Memory B cell (primary cell): ENCODE data around the gene SLC45A1.
A peak's percentile ranks its signal among the peaks of the same experiment; 100 is the strongest.

Source experiments
- ATAC-seq: fragments of 150-1000 bp; cut with Tn5 transposase; 2 replicates; pipeline ENCODE4 v1.10.0; 2021; ENCODE audit warnings: low read depth, mild to moderate bottlenecking, moderate library complexity
- DNase-seq, 2 donors: peaks; one replicate each; pipeline ENCODE4 v3.0.0; 2022; ENCODE audit warnings: low spot score in 2 of 2
- H3K27ac Mint-ChIP-seq: one replicate; pipeline ENCODE4 v1.8.0; 2022; ENCODE audit warnings: mild to moderate bottlenecking, moderate library complexity, mixed read lengths
- H3K27me3 Mint-ChIP-seq: one replicate; pipeline ENCODE4 v1.8.0; 2022; ENCODE audit warnings: mixed read lengths
- H3K36me3 Mint-ChIP-seq: one replicate; pipeline ENCODE4 v1.8.0; 2022; ENCODE audit warnings: mild to moderate bottlenecking, mixed read lengths
- H3K4me1 Mint-ChIP-seq: one replicate; pipeline ENCODE4 v1.8.0; 2022; ENCODE audit warnings: mixed read lengths
- H3K4me3 Mint-ChIP-seq: one replicate; pipeline ENCODE4 v1.8.0; 2022; ENCODE audit warnings: mild to moderate bottlenecking, moderate library complexity, mixed read lengths
- H3K9me3 Mint-ChIP-seq: one replicate; pipeline ENCODE4 v1.8.0; 2022; ENCODE audit warnings: mixed read lengths

SLC45A1 gene

GRCh38 chr1:8337776-8338525 lies 20.0 kb downstream of the SLC45A1 start:
- no peak for ATAC-seq
- Mint-ChIP-seq H3K27me3 (no peaks in the 10 kb centered on the region), H3K4me1 (no peaks in the 10 kb centered on the region), H3K27ac (no peak overlapping the region), H3K4me3 (no peak overlapping the region), H3K36me3 (no peaks in the 10 kb centered on the region), H3K9me3 (peaks cover 2% of the 10 kb centered on the region)
- DNase-seq = no peak

- Mint-ChIP-seq H3K27ac (no peak overlapping the region), H3K27me3 (no peaks in the 10 kb centered on the region), H3K4me1 (no peaks in the 10 kb centered on the region), H3K36me3 (no peaks in the 10 kb centered on the region), H3K4me3 (no peak overlapping the region), H3K9me3 (peaks cover 2% of the 10 kb centered on the region)
- DNase-seq = no peak
- no peak for ATAC-seq
Measured at GRCh38 chr1:8338526-8339202, 20.8 kb downstream of the SLC45A1 start.

DNA sequence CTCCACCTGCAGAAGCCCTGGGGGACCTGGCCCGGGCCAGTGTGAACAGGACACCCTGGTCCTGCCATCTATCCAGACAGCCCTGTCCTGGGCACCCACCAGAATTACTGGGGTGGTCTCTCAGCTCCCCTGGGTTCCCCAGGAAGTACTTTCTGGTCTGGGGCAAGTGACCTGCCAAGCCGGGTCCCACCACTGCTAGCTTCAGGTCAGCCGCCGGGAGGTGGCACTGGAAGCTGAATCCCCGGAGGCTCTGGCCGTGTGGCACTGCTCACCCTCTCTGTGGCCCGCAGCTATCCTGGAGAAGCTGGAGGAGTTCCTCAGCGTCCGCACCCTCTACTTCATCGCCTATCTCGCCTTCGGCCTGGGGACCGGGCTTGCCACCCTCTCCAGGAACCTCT lies 21.3 kb downstream of the SLC45A1 start:
- H3K27me3 Mint-ChIP-seq = no peaks in the 10 kb centered on the region
- H3K36me3 Mint-ChIP-seq = no peaks in the 10 kb centered on the region
- no peak overlapping the region for H3K4me3 Mint-ChIP-seq
- peaks cover 2% of the 10 kb centered on the region for H3K9me3 Mint-ChIP-seq
- ATAC-seq = no peak
- H3K27ac Mint-ChIP-seq = no peak overlapping the region
- no peak for DNase-seq
- no peaks in the 10 kb centered on the region for H3K4me1 Mint-ChIP-seq

DNA sequence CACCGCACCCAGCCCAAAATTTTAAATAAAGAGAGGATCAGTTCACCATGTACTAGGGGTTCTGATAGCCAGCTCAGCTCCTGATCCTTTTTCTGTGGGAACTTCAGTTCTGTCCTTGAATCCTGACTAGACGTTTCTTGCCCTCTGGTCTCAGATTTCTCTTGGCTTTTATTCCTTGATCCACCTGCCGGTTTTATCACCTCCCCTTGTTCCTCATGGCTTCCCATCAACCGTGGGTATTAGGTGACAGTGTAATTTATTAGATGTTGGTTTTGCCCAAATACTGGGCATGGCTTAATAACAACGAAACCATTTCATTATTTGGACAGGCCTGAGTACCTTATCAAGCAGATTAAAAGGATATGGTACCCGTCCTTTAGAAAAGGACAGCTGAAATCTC lies 22.5 kb downstream of the SLC45A1 start:
- Mint-ChIP-seq H3K36me3 (no peaks in the 10 kb centered on the region), H3K27ac (no peak overlapping the region), H3K27me3 (peaks cover 6% of the 10 kb centered on the region), H3K4me3 (no peak overlapping the region), H3K9me3 (peaks cover 2% of the 10 kb centered on the region), H3K4me1 (no peaks in the 10 kb centered on the region)
- DNase-seq (no peak), ATAC-seq (no peak)

DNA sequence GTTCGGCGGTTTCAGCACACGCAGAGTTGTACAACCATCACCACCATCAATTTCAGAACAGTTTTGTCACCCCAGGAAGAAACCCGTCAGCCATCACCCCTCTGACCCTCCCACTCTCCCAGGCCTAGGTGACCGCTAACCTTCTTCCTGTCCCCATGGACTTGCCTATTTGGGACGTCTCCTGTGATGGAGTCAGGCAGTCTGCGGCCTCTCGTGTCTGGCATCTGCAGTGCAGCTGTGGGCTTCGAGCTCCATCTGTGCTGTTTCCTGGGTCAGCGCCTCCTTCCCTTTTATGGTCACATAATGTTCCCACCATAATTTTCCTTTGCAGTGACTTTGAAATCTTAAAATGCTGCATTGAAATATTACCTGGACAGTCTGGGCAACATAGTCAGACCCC lies 24.4 kb downstream of the SLC45A1 start:
- Mint-ChIP-seq H3K4me3 (no peak overlapping the region), H3K27ac (no peak overlapping the region), H3K36me3 (no peaks in the 10 kb centered on the region), H3K9me3 (no peaks in the 10 kb centered on the region), H3K27me3 (peaks cover 10% of the 10 kb centered on the region), H3K4me1 (no peaks in the 10 kb centered on the region)
- DNase-seq = no peak
- no peak for ATAC-seq

DNA sequence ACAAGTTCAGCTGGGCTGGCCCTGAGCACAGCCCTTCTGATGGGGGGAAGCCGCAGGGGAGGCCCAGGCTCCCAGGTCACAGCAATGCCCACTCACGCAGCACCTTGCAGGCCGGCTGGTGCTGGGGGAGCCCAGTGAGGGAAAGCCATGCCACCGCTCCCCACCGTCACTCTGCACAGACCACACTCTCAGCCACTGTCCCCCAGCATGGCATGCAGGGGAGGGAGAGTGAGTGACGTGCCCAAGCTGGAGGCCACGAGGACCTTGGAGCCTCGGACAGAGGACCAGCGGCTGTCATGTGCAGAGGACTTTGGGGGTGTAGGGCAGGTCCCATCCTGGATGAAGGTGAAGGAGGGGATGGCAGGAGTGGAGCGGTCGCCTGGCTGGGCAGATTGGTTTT lies 25.1 kb downstream of the SLC45A1 start:
- no peaks in the 10 kb centered on the region for H3K9me3 Mint-ChIP-seq
- no peaks in the 10 kb centered on the region for H3K36me3 Mint-ChIP-seq
- no peak overlapping the region for H3K27ac Mint-ChIP-seq
- H3K27me3 Mint-ChIP-seq = peaks cover 10% of the 10 kb centered on the region
- no peak overlapping the region for H3K4me3 Mint-ChIP-seq
- DNase-seq = no peak
- H3K4me1 Mint-ChIP-seq = no peaks in the 10 kb centered on the region
- ATAC-seq = no peak

DNA sequence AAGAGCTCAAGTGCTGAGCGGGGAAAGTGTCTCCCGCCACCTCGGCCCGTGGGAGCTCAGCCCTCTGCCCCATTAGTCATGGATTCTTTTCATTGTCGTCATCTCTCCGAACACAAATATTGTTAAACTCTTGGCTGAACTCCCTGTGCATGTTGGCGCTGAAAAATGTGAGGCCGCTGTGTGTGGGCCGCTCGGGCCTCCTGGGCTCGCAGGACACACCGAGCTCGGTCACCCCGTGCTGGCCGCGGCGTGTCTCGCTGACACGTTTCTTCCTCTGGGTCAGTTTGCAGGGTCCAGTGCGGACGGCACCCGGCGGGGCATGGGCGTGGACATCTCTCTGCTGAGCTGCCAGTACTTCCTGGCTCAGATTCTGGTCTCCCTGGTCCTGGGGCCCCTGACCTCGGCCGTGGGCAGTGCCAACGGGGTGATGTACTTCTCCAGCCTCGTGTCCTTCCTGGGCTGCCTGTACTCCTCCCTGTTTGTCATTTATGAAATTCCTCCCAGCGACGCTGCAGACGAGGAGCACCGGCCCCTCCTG lies 25.6 kb downstream of the SLC45A1 start:
- H3K4me3 Mint-ChIP-seq = no peak overlapping the region
- ATAC-seq (no peak), DNase-seq (no peak)
- no peaks in the 10 kb centered on the region for H3K36me3 Mint-ChIP-seq
- peaks cover 10% of the 10 kb centered on the region for H3K27me3 Mint-ChIP-seq
- H3K9me3 Mint-ChIP-seq = no peaks in the 10 kb centered on the region
- no peaks in the 10 kb centered on the region for H3K4me1 Mint-ChIP-seq
- H3K27ac Mint-ChIP-seq = no peak overlapping the region

DNA sequence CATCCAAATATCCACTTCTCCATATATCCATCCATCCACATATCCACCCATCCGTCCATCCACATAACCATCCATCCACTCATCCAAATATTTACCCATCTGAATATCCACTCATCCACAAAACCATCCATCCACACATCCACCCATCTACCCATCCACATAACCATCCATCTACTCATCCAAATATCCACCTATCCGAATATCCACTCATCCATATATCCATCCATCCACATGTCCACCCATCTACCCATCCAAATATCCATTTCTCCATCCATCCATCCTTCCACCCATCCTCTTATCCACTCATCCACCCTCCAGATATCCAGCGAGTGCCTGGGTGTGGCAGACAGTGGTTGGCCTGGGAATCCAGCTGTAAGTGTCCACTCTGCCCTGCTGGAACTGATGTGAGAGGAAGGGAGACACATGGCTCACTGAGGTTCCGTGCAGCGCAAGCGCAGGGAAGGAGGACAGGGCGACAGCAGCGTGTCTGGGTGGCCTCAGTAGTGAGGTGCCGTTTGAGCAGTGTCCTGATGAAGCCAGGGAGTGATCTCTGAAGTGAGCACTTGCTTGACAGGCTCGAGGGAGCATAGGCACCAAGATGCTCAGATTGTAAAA lies 27.1 kb downstream of the SLC45A1 start:
- no peak overlapping the region for H3K4me3 Mint-ChIP-seq
- H3K4me1 Mint-ChIP-seq = peaks cover 4% of the 10 kb centered on the region
- H3K27ac Mint-ChIP-seq = no peak overlapping the region
- H3K36me3 Mint-ChIP-seq = no peaks in the 10 kb centered on the region
- ATAC-seq = no peak
- DNase-seq = no peak
- H3K27me3 Mint-ChIP-seq = peaks cover 13% of the 10 kb centered on the region
- no peaks in the 10 kb centered on the region for H3K9me3 Mint-ChIP-seq

GRCh38 chr1:8345621-8346415 lies 27.9 kb downstream of the SLC45A1 start:
- ATAC-seq (no peak), DNase-seq (no peak)
- Mint-ChIP-seq H3K27ac (no peak overlapping the region), H3K4me1 (peaks cover 4% of the 10 kb centered on the region), H3K36me3 (no peaks in the 10 kb centered on the region), H3K9me3 (no peaks in the 10 kb centered on the region), H3K4me3 (no peak overlapping the region), H3K27me3 (peaks cover 13% of the 10 kb centered on the region)

DNA sequence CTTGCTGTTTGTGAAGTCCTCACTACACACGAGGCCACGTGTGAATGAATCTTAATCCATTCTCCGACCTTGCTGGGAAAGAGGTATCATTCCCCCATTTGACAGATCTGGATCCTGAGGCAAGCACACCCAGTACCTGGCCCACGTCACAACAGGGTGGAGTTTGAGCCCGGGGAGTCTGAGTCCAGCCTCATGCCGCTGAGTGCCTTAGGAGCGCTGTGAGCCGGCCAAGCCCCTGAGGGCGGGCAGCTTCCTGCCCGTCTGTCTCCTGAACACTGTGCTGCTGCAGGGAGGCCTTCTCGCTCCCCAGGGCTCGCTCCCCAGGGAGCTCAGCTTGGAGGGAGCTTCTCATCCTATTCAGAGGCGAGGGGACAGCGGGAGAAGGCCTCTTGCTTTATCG lies 29.7 kb downstream of the SLC45A1 start:
- Mint-ChIP-seq H3K27ac (no peak overlapping the region), H3K36me3 (no peaks in the 10 kb centered on the region), H3K27me3 (peaks cover 13% of the 10 kb centered on the region), H3K4me3 (no peak overlapping the region), H3K4me1 (peaks cover 4% of the 10 kb centered on the region), H3K9me3 (no peaks in the 10 kb centered on the region)
- no peak for ATAC-seq
- no peak for DNase-seq

- H3K27me3 Mint-ChIP-seq = peaks cover 13% of the 10 kb centered on the region
- DNase-seq (no peak), ATAC-seq (no peak)
- no peaks in the 10 kb centered on the region for H3K9me3 Mint-ChIP-seq
- no peaks in the 10 kb centered on the region for H3K36me3 Mint-ChIP-seq
- H3K4me3 Mint-ChIP-seq = no peak overlapping the region
- H3K27ac Mint-ChIP-seq = no peak overlapping the region
- peaks cover 4% of the 10 kb centered on the region for H3K4me1 Mint-ChIP-seq
Measured at GRCh38 chr1:8348047-8348776, 30.3 kb downstream of the SLC45A1 start.

DNA sequence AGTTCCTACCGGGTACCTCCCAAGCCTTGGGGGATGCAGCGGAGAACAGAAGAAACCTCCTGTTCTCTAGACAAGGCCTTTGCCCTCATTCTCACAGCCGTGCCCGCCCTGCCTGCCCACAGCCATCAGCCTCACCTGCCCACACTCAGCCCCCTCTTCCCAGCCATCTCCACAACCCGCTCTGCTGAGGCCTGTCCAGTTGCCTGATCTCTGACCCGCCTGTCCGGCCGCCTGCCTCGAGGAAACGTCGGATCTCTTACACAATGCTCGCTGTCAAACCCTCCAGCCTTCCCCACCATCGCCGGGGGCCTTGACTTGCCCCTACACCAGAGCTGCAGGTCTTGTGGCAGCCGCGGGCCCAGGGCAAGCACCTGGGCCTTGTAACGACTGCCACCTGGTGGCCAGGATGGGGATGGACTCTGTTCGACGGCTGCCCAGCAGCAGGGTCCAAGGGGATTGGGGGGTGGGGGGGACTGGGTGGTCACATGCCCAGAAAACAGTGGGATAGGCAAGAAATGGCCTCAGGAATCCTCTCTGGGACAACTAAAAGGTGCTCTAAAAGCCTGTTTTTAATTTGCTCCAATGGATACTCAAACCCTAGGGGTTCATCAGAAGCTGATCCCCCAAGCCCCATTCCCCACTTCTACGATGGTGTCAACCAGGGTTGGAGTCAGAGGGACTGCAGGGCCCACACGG lies 31.0 kb downstream of the SLC45A1 start:
- no peak overlapping the region for H3K27ac Mint-ChIP-seq
- H3K4me3 Mint-ChIP-seq = no peak overlapping the region
- peaks cover 2% of the 10 kb centered on the region for H3K36me3 Mint-ChIP-seq

GRCh38 chr1:8349473-8349865 lies 31.6 kb downstream of the SLC45A1 start:
- no peak overlapping the region for H3K27ac Mint-ChIP-seq
- no peaks in the 10 kb centered on the region for H3K9me3 Mint-ChIP-seq
- peaks cover 4% of the 10 kb centered on the region for H3K4me1 Mint-ChIP-seq
- H3K36me3 Mint-ChIP-seq = peaks cover 4% of the 10 kb centered on the region
- ATAC-seq (no peak), DNase-seq (no peak)
- no peak overlapping the region for H3K4me3 Mint-ChIP-seq
- peaks cover 12% of the 10 kb centered on the region for H3K27me3 Mint-ChIP-seq

More for the DNA sequence above, 31.0 kb downstream of the SLC45A1 start:
- H3K9me3 Mint-ChIP-seq = no peaks in the 10 kb centered on the region
- peak; percentile 74 to 80 for DNase-seq
- H3K4me1 Mint-ChIP-seq = peaks cover 4% of the 10 kb centered on the region
- ATAC-seq = peak; percentile 84
- H3K27me3 Mint-ChIP-seq = peaks cover 13% of the 10 kb centered on the region
